Activated T-cell treated with anti-CD3 and anti-CD28 coated beads, Interleukin-2, amount 50 U/mL, for 4 hours (primary cell): ENCODE measurements around the gene ELP5. TPM values are rescaled to one million over a fixed set of nuclear protein-coding genes. Genes with fewer than 3 reads are reported as not detected.
A peak's percentile ranks its signal among the peaks of the same experiment; 100 is the strongest.

Experiments
- ATAC-seq, 2 donors: fragments of 200-7000 bp; cut with Tn5 transposase; one replicate each; pipeline ENCODE4 v1.10.0; 2021
- DNase-seq: peaks from one replicate; pipeline ENCODE4 v3.0.0-alpha.2; 2020
- H3K27me3 Mint-ChIP-seq: one replicate; pipeline ENCODE4 v1.8.0; 2021; ENCODE audit warnings: low read depth, mixed read lengths
- H3K36me3 Mint-ChIP-seq: one replicate; pipeline ENCODE4 v1.8.0; 2022; ENCODE audit warnings: mixed read lengths; ENCODE audit not compliant: insufficient read depth
- H3K4me1 Mint-ChIP-seq: one replicate; pipeline ENCODE4 v1.8.0; 2021; ENCODE audit warnings: low read depth, mixed read lengths
- H3K4me3 Mint-ChIP-seq: one replicate; pipeline ENCODE4 v1.8.0; 2021; ENCODE audit warnings: mild to moderate bottlenecking, moderate library complexity, mixed read lengths
- H3K9me3 Mint-ChIP-seq: one replicate; pipeline ENCODE4 v1.8.0; 2021; ENCODE audit warnings: mixed read lengths
- total RNA-seq, 3 donors: library from RNA; stranded (reverse); gene quantifications; one replicate each; pipeline ENCODE4 v1.2.1, GENCODE V29; 2021

ELP5 gene
- total RNA-seq = 100 to 1,000 TPM; 107 to 138 (median 117) TPM

DNA sequence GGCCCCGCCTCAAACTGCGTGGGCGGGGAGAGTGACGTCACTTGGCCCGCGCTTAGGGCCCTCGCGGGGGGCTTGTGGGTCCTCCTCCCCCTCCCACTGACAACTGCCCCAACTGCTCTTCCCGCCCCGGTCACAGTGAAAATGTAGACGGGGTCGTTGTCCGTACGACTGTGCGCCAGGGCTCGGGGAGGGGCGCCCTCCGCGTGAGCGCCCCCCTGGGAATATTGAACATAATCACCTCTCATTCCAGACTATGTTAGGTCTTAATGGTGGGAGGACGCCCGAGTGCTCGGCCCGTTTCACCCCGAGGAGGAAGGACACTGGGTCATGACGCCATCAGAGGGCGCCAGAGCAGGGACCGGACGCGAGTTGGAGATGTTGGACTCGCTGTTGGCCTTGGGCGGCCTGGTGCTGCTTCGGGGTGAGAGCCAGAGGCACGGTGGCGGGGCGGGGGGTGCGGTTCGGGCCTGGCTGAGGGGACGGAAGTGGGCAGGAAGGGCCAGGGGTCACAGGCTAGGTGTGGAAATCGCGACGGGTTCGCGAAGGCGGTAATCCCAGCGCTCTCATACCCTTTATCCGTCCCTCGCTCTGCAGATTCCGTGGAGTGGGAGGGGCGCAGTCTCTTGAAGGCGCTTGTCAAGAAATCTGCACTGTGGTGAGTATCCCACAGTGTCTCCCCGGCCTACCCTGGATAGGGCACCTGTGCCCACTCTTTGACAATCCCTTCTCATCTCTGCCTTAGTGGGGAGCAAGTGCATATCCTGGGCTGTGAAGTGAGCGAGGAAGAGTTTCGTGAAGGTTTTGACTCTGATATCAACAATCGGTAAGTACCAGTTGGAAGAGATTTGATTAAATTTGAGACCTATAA, at the start of gene ELP5:
Gene ELP5, plus strand, starts transcription at position 40 of the 868 bp plus-strand sequence. Its CDS starts 336 bp downstream, at position 376.
- ATAC-seq (peak; percentile 57 to 63), DNase-seq (peak; percentile 76)
- peaks cover 20% of the 10 kb centered on the region for H3K36me3 Mint-ChIP-seq
- H3K4me1 Mint-ChIP-seq = peaks cover 34% of the 10 kb centered on the region
- H3K27me3 Mint-ChIP-seq = no peaks in the 10 kb centered on the region
- no peaks in the 10 kb centered on the region for H3K9me3 Mint-ChIP-seq
- peak within 1 kb of the TSS; percentile 97 for H3K4me3 Mint-ChIP-seq

DNA sequence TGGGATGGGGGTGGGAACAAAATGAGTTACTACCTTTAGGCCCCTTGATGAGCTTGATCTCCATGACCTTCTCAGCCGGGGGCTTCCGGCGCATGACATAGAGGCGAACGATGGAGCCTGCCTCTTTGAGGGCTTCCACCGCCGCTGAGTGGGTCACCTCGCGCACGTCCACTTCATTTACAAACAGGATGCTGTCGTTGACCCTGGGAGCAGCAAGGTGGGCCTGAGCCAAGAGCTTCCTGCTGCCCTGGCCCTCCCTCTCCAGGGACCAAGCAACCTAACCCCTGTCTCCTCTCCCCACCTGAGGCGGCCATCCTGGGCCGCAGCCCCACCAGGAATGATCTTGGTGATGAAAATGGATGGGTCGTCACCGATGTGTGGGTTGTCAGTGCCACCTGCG, 48.6 kb upstream of the ELP5 start:
- Mint-ChIP-seq H3K9me3 (no peaks in the 10 kb centered on the region), H3K4me1 (peaks cover 28% of the 10 kb centered on the region), H3K4me3 (peak overlapping the region; percentile 35), H3K36me3 (no peaks in the 10 kb centered on the region), H3K27me3 (no peaks in the 10 kb centered on the region)
- ATAC-seq (no peak), DNase-seq (no peak)

GRCh38 chr17:7204336-7204735, 47.7 kb upstream of the ELP5 start:
- Mint-ChIP-seq H3K4me3 (peak overlapping the region; percentile 71), H3K36me3 (no peaks in the 10 kb centered on the region), H3K9me3 (no peaks in the 10 kb centered on the region), H3K4me1 (peaks cover 28% of the 10 kb centered on the region), H3K27me3 (no peaks in the 10 kb centered on the region)
- ATAC-seq (peak in 1 of 2 donors; percentile 1), DNase-seq (no peak)

- H3K36me3 Mint-ChIP-seq = no peaks in the 10 kb centered on the region
- peak overlapping the region; percentile 71 for H3K4me3 Mint-ChIP-seq
- H3K4me1 Mint-ChIP-seq = peaks cover 28% of the 10 kb centered on the region
- no peaks in the 10 kb centered on the region for H3K9me3 Mint-ChIP-seq
- DNase-seq (peak; percentile 91), ATAC-seq (peak; percentile 87 to 90)
- no peaks in the 10 kb centered on the region for H3K27me3 Mint-ChIP-seq
These were observed 47.1 kb upstream of the ELP5 start for GRCh38 chr17:7204828-7205461.

GRCh38 chr17:7205561-7205960, 46.5 kb upstream of the ELP5 start:
- ATAC-seq (no peak), DNase-seq (no peak)
- H3K27me3 Mint-ChIP-seq = no peaks in the 10 kb centered on the region
- H3K36me3 Mint-ChIP-seq = no peaks in the 10 kb centered on the region
- no peaks in the 10 kb centered on the region for H3K9me3 Mint-ChIP-seq
- H3K4me3 Mint-ChIP-seq = peak overlapping the region; percentile 71
- peaks cover 30% of the 10 kb centered on the region for H3K4me1 Mint-ChIP-seq

- no peaks in the 10 kb centered on the region for H3K36me3 Mint-ChIP-seq
- no peak overlapping the region for H3K4me3 Mint-ChIP-seq
- H3K27me3 Mint-ChIP-seq = peaks cover 6% of the 10 kb centered on the region
- ATAC-seq (no peak), DNase-seq (no peak)
- no peaks in the 10 kb centered on the region for H3K9me3 Mint-ChIP-seq
- H3K4me1 Mint-ChIP-seq = peaks cover 36% of the 10 kb centered on the region
These were observed 44.7 kb upstream of the ELP5 start for GRCh38 chr17:7207120-7208001.

DNA sequence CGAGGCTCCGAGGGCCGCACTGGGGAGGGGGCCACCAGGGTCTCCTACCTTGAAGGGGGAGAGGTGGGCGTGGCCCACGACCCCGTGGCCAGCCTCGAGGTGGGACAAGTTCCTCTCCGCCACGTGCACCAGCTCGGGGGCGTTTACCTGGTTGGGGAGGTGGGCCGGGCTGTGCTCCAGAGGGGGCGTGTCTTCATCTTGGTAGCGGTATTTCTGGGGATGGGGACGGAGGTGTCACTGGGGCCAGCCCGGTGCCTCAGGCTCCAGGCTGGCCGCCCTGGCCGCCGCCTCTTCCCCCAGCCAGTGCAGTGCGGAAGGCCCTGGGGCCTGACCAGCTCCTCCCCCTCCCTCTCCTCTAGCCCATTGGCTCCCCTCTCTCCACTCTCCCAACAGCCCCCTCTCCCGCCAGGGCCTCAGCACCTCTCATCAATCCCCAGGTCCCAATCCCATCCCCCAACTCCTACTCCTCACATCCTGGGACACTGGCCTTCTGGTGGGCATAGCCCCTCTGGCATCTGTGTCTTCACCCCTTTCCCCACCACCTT, 43.9 kb upstream of the ELP5 start:
- Mint-ChIP-seq H3K4me1 (peaks cover 36% of the 10 kb centered on the region), H3K36me3 (no peaks in the 10 kb centered on the region), H3K9me3 (no peaks in the 10 kb centered on the region), H3K4me3 (no peak overlapping the region), H3K27me3 (peaks cover 6% of the 10 kb centered on the region)
- DNase-seq (no peak), ATAC-seq (no peak)

DNA sequence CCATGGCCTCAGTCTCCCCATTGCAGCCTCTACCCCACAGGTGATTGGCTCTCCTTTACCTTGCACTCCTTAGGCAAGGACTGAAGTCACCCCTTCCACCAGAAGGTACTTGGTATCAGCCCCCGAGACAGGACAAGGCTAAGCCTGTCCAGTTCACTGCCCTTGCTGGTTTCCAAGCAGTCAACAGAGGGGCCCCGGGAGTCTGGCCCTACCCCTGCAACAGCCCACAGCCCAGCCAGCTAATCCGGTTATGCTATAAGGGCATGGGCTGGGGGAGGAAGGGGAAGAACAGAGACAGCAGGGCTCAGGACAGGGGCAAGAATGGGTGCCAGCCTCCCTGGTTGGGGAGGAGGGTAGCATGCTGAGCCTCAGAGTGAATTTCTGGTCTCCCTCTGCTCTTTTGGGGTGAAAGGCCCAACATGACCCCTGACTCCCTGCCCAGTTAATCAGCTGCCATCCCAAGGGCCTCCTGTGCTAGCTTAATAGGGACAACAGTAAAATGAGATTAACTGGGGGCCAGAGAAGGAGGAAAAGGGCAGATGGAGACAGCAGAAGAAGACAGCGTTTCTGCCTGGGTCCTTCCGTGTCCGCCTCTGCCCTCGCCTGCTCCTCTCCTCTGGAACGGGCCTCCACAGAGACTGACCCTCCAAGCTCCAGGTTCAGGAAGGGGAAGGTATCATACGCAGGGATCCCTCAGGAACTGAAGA, 43.1 kb upstream of the ELP5 start:
- Mint-ChIP-seq H3K9me3 (no peaks in the 10 kb centered on the region), H3K4me1 (peaks cover 39% of the 10 kb centered on the region), H3K27me3 (peaks cover 6% of the 10 kb centered on the region), H3K4me3 (no peak overlapping the region), H3K36me3 (no peaks in the 10 kb centered on the region)
- DNase-seq (no peak), ATAC-seq (no peak)

DNA sequence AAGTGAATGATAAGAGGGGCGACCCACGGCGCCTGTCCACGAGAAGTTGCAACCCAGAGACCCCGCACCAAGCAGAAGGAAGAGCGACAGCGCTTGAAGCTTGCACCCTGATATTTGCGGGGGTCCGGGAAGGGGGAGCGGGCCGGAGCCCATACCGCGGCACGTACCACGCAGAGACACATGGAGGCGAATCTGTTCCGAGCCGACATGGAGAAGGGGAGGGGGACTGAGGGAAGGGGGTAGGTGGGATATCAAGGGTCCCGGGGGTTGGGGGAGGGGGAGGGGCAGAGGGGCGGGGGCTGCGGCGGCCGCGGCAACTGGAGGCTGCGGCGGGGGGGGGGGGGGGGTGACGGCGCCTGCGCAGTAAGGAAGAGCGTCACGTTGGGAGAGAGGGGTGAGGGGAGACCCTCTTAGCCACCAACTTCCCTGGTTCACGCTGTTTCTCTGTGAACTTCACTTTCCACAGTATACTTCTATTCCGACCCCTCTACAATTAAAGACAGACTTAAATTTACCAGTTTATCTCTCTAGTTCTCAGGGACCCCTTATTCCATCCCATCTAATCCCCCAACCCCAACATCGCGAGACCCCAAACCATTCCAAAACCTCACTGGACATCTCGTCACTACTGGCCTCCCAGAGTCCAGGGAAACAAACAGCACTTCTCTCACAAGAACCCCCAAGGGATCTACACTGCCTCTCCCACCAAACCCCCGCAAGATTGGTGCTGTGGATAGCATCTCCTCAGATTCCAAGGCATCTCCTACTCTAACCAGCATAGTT, 40.3 kb upstream of the ELP5 start:
- ATAC-seq = no peak
- Mint-ChIP-seq H3K27me3 (peaks cover 6% of the 10 kb centered on the region), H3K36me3 (no peaks in the 10 kb centered on the region), H3K9me3 (no peaks in the 10 kb centered on the region), H3K4me3 (no peak overlapping the region), H3K4me1 (peaks cover 39% of the 10 kb centered on the region)
- DNase-seq = no peak

GRCh38 chr17:7213895-7214299, 38.1 kb upstream of the ELP5 start:
- no peak for DNase-seq
- no peaks in the 10 kb centered on the region for H3K36me3 Mint-ChIP-seq
- peaks cover 6% of the 10 kb centered on the region for H3K27me3 Mint-ChIP-seq
- H3K4me3 Mint-ChIP-seq = peak overlapping the region; percentile 84
- H3K9me3 Mint-ChIP-seq = no peaks in the 10 kb centered on the region
- peaks cover 55% of the 10 kb centered on the region for H3K4me1 Mint-ChIP-seq
- no peak for ATAC-seq

GRCh38 chr17:7214300-7215135, 37.5 kb upstream of the ELP5 start:
- H3K9me3 Mint-ChIP-seq = no peaks in the 10 kb centered on the region
- no peaks in the 10 kb centered on the region for H3K36me3 Mint-ChIP-seq
- peak; percentile 81 to 82 for ATAC-seq

DNA sequence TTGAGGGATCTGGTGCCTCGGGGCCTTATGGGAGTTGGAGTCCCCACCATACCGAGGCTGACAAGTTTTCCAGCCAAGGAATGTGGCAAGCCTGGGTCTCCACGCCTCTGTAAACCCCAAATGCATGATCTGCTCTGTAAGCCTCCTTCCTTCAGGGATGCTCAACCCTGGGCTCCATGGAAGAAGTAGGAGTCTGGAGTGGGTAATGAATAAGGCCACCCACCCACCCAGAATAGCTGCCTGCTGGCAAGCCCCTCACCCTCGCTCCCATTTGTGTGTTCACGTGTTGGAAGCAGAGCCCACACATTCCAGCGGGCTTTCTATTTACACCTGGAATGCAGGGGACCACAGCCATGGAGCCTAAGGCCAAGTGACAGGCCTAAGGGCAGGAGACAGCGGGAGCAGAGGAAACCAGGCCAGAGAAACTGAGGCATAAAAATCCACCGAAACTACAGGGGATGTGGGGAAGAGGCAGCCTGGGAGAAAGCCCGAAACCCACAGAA, 36.8 kb upstream of the ELP5 start:
- ATAC-seq (no peak), DNase-seq (no peak)
- Mint-ChIP-seq H3K27me3 (peaks cover 6% of the 10 kb centered on the region), H3K36me3 (no peaks in the 10 kb centered on the region), H3K4me1 (peaks cover 63% of the 10 kb centered on the region), H3K9me3 (no peaks in the 10 kb centered on the region), H3K4me3 (peak overlapping the region; percentile 84)

More at GRCh38 chr17:7214300-7215135, 37.5 kb upstream of the ELP5 start:
- H3K4me1 Mint-ChIP-seq = peaks cover 61% of the 10 kb centered on the region
- peaks cover 6% of the 10 kb centered on the region for H3K27me3 Mint-ChIP-seq
- DNase-seq = peak; percentile 99
- H3K4me3 Mint-ChIP-seq = peak overlapping the region; percentile 84
